ENCODE data around the gene PRM1.

- TF ChIP-seq POLR2A (IDR thresholded peaks at IDR 0.05) = no peak
- TF ChIP-seq, protein P1, sequence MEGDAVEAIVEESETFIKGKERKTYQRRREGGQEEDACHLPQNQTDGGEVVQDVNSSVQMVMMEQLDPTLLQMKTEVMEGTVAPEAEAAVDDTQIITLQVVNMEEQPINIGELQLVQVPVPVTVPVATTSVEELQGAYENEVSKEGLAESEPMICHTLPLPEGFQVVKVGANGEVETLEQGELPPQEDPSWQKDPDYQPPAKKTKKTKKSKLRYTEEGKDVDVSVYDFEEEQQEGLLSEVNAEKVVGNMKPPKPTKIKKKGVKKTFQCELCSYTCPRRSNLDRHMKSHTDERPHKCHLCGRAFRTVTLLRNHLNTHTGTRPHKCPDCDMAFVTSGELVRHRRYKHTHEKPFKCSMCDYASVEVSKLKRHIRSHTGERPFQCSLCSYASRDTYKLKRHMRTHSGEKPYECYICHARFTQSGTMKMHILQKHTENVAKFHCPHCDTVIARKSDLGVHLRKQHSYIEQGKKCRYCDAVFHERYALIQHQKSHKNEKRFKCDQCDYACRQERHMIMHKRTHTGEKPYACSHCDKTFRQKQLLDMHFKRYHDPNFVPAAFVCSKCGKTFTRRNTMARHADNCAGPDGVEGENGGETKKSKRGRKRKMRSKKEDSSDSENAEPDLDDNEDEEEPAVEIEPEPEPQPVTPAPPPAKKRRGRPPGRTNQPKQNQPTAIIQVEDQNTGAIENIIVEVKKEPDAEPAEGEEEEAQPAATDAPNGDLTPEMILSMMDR (IDR thresholded peaks at IDR 0.05) = no peak
- no peak for TF ChIP-seq POLR2AphosphoS5 (IDR thresholded peaks at IDR 0.05)
Measured at GRCh38 chr16:11239644-11240632, 41.2 kb downstream of the PRM1 start.

All from prostate gland (tissue), 2 donors.